ENCODE data around the gene HOGA1.
"Not testable (repeated sequence)": the region's sequence is repeated elsewhere in the genome, so short reads cannot be mapped to it uniquely, and the experiment has no call there.

The HOGA1 gene

GRCh38 chr10:97648562-97649404 lies 64.6 kb downstream of the HOGA1 start:
- DNase-seq (ENCODE audit: low read depth, low spot score): no peak

GRCh38 chr10:97649405-97649750 lies 65.2 kb downstream of the HOGA1 start:
- not testable (repeated sequence) for DNase-seq (ENCODE audit: low read depth, low spot score)

GRCh38 chr10:97650726-97651125 lies 66.5 kb downstream of the HOGA1 start:
- DNase-seq (ENCODE audit: low read depth, low spot score): no peak

- DNase-seq (ENCODE audit: low read depth, low spot score): no peak
Observed at GRCh38 chr10:97651773-97652172, 67.6 kb downstream of the HOGA1 start.

- no peak for DNase-seq (ENCODE audit: low read depth, low spot score)
Observed at GRCh38 chr10:97656777-97657176, 72.6 kb downstream of the HOGA1 start.

- DNase-seq (ENCODE audit: low read depth, low spot score): no peak
Observed at GRCh38 chr10:97659589-97659988, 75.4 kb downstream of the HOGA1 start.
